Skeletal muscle satellite cell (primary cell): ENCODE measurements around the gene NPY1R. TPM values are rescaled to one million over a fixed set of nuclear protein-coding genes. Genes with fewer than 3 reads are reported as not detected.
A peak's percentile ranks its signal among the peaks of the same experiment; 100 is the strongest.

Source experiments
- H3K27me3 ChIP-seq: 2 replicates; pipeline ENCODE4 v1.7.0; 2013; ENCODE audit warnings: low read length; ENCODE audit not compliant: control insufficient read depth, insufficient read depth
- H3K36me3 ChIP-seq: 2 replicates; pipeline ENCODE4 v1.7.0; 2013; ENCODE audit warnings: mild to moderate bottlenecking, control low read depth, low read length; ENCODE audit not compliant: insufficient read depth
- H3K4me1 ChIP-seq: 2 replicates; pipeline ENCODE4 v1.7.0; 2013; ENCODE audit warnings: low read length; ENCODE audit not compliant: control insufficient read depth, insufficient read depth
- H3K4me2 ChIP-seq: 2 replicates; pipeline ENCODE4 v1.7.0; 2013; ENCODE audit warnings: mild to moderate bottlenecking, low read length
- H3K4me3 ChIP-seq: 2 replicates; pipeline ENCODE4 v1.7.0; 2013; ENCODE audit warnings: low read length
- H3K9ac ChIP-seq: 2 replicates; pipeline ENCODE4 v1.7.0; 2013; ENCODE audit warnings: mild to moderate bottlenecking, low read depth, low read length, moderate library complexity
- H3K9me3 ChIP-seq: replicated peaks from 2 replicates; pipeline ENCODE4 v1.7.0; 2013; ENCODE audit warnings: mild to moderate bottlenecking, control low read depth, low read length
- total RNA-seq: library from RNA; depleted of rRNA; stranded (reverse); fragments of >200 nt; gene quantifications from 2 replicates; pipeline ENCODE4 v1.2.3, GENCODE V29; 2012; rRNA removed

The NPY1R gene
- under 0.01 TPM in 1 of 2 replicates, not detected in the other for total RNA-seq

DNA sequence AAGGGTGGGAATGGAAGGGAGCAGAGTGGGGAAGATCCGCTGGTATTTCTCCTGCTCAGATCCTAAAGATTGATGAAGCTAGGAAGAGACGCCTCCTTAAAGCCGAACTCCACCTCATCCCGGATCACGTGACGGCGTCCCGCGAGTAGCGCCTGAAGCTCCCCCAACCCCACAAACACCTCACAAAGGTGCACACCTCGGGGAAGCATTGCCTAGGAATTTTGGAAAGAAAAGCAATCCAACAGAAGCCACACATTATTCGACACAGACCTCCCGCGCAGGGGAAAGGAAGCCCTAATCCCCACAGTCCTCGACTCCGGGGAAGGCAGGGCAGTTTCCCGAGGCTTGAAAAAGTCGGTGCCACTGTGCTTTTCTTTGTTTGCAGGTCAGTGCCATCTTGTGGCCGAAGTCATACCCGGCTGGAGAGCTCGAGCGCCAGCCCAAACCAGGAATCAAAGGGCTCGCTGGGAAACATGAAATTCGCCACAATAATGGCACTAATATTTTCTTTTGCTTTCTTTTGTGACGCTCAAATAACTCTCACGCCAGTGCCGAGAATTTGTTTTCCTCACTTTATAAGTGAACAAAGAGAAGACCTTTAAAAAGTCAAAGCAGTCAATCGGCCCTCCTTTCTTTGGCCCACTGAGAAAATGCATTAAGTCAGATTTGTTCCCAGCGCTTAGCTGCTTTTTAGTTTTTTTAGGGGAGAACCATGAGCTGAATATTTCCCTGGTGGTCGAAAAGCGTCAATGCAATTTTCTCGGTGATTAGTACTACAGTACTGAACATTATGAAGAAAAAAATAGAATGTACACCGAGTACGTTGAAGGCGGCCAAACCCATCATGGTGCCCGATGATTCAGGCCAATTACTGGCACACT lies at the start of gene NPY1R:
Gene NPY1R, minus strand, starts transcription at position 71 of the 881 bp plus-strand sequence. CDS start 6,042 bp downstream, outside the sequence.
- peak within 1 kb of the TSS; percentile 59 for H3K9ac ChIP-seq

DNA sequence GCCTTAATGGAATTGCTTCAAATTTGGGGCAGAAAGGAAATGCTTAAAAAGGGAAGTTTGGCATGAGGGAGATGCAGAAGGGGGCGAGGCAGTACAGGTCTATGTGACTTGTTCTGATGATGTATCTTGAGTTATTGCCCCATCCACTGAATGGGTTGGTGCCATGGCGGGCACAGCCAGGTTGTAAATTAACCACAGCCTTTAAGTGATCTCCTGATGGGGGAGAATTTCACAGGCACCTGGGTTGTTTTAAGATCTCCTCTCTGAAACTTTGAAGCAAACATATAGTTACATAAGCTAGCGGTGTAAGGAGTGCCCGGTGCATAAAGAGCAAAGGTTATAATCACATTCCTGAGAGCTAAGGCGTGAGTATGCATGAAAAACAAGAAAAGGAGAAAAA lies 48.3 kb upstream of the NPY1R start:
- H3K4me3 ChIP-seq = no peak overlapping the region
- no peaks in the 10 kb centered on the region for H3K4me1 ChIP-seq
- no peak overlapping the region for H3K4me2 ChIP-seq
- no peaks in the 10 kb centered on the region for H3K27me3 ChIP-seq
- no peaks in the 10 kb centered on the region for H3K36me3 ChIP-seq
- H3K9ac ChIP-seq = no peak overlapping the region
- H3K9me3 ChIP-seq = no peaks in the 10 kb centered on the region

More for the DNA sequence above, at the start of gene NPY1R:
- H3K9me3 ChIP-seq = no peaks in the 10 kb centered on the region
- H3K4me1 ChIP-seq = peaks cover 5% of the 10 kb centered on the region
- H3K27me3 ChIP-seq = peaks cover 34% of the 10 kb centered on the region
- peak within 1 kb of the TSS; percentile 80 for H3K4me3 ChIP-seq
- H3K4me2 ChIP-seq = peak within 1 kb of the TSS; percentile 98
- H3K36me3 ChIP-seq = no peaks in the 10 kb centered on the region

DNA sequence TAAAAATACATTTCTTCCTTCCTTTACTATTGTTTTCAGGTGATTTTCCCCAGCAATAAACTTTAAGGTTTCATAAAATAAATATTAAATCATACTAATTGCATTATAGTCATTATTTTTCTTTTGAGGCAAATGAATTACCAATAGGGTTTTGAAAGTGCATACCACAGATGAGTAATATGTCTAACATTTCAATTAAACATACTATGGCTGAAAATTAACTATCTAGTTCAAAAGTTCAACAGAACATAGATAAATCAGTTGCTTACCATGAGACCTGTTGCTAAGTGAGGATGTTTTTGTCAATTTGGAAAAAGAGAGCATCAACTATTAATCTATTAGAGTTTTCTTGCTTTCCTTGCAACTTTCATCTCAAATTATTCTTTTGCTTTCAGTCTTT lies 46.3 kb upstream of the NPY1R start:
- no peak overlapping the region for H3K4me3 ChIP-seq
- no peaks in the 10 kb centered on the region for H3K9me3 ChIP-seq
- H3K36me3 ChIP-seq = no peaks in the 10 kb centered on the region
- no peaks in the 10 kb centered on the region for H3K27me3 ChIP-seq
- no peak overlapping the region for H3K4me2 ChIP-seq
- H3K9ac ChIP-seq = no peak overlapping the region
- H3K4me1 ChIP-seq = no peaks in the 10 kb centered on the region

DNA sequence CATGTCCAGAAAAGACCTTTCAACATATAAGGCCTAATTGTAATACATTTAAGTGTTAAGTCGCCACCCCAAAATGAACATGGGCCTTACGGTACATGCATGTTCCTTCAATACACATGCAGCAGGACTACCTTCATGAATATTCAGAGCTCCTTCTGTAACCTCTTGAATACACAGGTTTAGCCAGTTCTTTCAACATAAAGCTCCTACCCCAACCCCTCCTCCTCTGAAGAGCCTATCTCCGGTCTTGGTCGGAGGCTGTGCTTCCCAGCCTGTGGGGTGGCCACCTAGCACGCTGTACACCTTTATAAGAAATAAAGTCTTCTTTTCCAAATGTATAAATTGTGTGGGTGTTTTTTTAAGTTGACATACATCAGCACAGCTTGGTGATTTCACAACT lies 39.6 kb upstream of the NPY1R start:
- Histone ChIP-seq H3K4me2 (no peak overlapping the region), H3K9ac (no peak overlapping the region), H3K4me3 (no peak overlapping the region), H3K36me3 (no peaks in the 10 kb centered on the region), H3K27me3 (no peaks in the 10 kb centered on the region), H3K9me3 (no peaks in the 10 kb centered on the region), H3K4me1 (no peaks in the 10 kb centered on the region)

DNA sequence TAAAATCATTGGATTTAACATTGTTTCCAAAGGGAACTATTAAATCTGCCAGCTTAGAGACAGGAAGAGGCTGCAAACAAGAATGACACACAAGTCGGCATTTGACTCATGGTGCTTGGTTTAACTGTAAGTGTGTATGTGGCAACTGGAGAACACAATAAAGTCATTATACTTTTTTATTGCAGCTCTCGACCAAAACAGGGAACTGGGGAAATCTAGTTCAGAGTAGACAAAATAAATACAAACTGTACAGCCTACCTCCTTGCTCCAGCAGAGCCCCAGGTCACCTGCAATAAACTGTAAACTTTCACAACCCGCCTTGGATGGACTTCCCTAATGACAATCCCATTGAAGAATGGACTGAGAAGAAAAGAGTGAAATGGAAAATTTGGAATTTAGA lies 35.3 kb upstream of the NPY1R start:
- Histone ChIP-seq H3K27me3 (no peaks in the 10 kb centered on the region), H3K4me1 (no peaks in the 10 kb centered on the region), H3K4me2 (no peak overlapping the region), H3K36me3 (no peaks in the 10 kb centered on the region), H3K4me3 (no peak overlapping the region), H3K9ac (no peak overlapping the region), H3K9me3 (no peaks in the 10 kb centered on the region)

DNA sequence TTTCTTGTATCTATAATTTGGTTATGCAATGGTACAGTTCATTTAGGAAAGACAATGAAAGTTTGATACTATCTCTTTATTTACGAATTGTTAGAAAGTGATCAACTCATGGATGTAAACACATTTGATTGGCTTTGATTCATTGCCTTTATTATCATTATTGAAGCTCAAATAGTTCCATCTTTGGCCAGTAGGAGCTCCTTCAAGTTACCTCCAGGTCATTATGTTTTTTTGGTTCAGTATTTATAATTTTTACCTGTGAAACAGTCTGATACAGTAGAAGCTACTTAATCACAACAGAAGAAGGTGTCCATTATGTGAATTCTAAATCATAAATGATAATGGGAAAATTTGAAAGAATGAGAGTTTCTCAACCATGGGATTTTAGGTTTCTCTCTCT lies 23.7 kb upstream of the NPY1R start:
- no peaks in the 10 kb centered on the region for H3K36me3 ChIP-seq
- no peak overlapping the region for H3K9ac ChIP-seq
- H3K9me3 ChIP-seq = no peaks in the 10 kb centered on the region
- no peak overlapping the region for H3K4me3 ChIP-seq
- no peaks in the 10 kb centered on the region for H3K4me1 ChIP-seq
- no peaks in the 10 kb centered on the region for H3K27me3 ChIP-seq
- H3K4me2 ChIP-seq = no peak overlapping the region

DNA sequence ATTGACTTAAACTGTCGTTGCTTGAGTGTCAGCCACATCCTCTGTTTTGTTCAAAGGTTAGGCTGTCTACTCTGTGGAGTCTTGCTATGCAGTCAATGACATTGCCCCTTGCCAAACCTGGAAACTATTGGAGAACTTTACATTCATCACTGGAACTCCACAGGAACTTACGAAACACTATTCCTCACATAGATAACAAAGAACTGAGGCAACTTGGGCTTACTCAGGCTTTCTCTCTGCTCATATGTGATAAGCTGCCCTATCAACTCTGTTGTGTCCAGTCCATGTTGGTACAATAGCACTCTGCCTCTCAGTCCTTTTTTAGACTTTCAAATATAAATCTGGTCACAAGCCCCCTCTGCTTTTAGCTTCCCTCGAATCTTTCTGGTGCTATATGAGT lies 20.7 kb upstream of the NPY1R start:
- Histone ChIP-seq H3K27me3 (no peaks in the 10 kb centered on the region), H3K4me3 (no peak overlapping the region), H3K9ac (no peak overlapping the region), H3K4me1 (no peaks in the 10 kb centered on the region), H3K9me3 (no peaks in the 10 kb centered on the region), H3K4me2 (no peak overlapping the region), H3K36me3 (no peaks in the 10 kb centered on the region)

DNA sequence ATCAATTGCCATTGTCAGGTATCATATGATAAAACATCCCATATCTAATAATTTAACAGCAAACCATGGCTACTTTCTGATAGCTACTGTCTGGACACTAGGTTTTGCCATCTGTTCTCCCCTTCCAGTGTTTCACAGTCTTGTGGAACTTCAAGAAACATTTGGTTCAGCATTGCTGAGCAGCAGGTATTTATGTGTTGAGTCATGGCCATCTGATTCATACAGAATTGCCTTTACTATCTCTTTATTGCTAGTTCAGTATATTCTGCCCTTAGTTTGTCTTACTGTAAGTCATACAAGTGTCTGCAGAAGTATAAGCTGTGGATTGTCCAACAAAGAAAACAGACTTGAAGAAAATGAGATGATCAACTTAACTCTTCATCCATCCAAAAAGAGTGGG lies 18.3 kb upstream of the NPY1R start:
- Histone ChIP-seq H3K4me2 (no peak overlapping the region), H3K9me3 (no peaks in the 10 kb centered on the region), H3K27me3 (peaks cover 16% of the 10 kb centered on the region), H3K36me3 (no peaks in the 10 kb centered on the region), H3K4me1 (no peaks in the 10 kb centered on the region), H3K4me3 (no peak overlapping the region), H3K9ac (no peak overlapping the region)

DNA sequence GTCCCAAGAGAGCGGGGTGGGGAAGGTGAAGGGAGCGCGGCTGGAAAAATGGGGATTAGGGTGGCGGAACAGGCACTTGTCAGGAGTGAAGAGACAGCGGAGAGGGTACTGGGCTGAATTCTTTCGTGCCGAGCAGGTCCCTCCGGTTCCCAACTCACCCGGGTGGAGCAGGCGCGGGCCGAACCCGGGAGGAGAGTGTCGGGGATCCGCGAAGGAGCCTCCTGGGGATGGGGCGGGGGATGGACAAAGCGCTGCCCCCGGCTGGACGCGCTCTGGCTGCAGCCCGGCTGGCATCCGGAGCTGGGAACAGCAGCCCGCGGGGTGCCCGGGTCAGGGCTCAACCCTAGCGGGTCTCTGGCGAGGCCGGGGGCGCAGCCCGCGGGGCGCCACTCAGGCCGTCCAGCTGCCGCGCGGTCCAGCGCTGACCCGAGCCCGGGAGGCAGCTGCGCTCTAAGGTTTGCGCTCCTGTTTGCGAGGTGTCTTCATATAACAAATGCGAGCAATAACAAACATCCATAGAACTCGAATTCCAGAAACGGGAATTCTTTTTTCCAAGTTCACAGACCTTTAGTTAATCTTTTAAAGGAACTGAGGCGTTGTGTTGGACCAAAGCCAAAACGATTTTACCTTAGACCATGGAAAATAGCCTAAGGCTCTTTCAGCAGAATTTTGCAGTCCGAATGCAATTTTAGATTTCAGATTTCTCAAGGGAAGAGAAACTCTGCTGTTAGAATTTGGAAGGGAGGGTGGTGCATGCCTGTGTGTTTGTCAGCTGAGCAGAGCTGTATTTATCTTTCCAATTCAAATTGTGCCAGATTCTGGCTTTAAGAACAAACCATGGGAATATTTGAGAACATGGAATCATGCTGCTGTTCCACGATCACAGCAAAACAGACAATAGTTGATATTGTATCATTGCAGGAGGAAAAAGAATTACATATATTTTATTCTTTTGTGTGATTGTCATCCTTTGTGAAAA lies 12.0 kb upstream of the NPY1R start:
- Histone ChIP-seq H3K9me3 (no peaks in the 10 kb centered on the region), H3K4me1 (peaks cover 9% of the 10 kb centered on the region), H3K4me2 (peak overlapping the region; percentile 68), H3K27me3 (peaks cover 52% of the 10 kb centered on the region), H3K4me3 (peak overlapping the region; percentile 49), H3K9ac (no peak overlapping the region), H3K36me3 (no peaks in the 10 kb centered on the region)

DNA sequence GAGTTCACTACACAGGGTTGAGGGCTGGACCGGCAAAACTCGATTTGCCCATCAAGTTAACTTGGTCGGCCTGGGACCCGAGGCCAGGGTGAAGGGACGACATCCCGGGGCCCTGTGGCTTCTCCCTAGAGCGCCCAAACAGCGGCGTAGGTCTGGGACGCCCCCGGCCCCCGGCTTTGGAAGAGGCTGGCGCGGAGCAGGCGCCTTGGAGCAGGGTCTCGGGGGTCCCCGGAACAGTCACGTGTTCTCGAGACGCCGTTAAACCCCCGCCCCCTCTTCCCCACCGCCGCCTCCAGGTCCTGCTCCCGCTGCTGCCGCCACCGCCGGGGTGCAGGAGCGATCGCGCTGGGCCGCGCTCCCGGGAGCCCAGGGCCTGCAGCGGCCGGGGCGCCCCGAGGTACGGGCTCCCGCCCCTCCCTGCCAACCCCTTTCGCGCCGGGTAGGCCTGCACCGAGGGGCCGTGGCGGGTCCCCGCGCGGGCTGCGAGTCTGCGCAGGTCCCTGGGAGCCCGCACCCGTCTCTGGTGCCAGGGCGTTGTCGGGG lies 11.3 kb upstream of the NPY1R start, which contains the start of gene NPY5R:
Gene NPY5R, plus strand, starts transcription at position 289 of the 543 bp plus-strand sequence. CDS start 6,382 bp downstream, outside the sequence.
- no peak within 1 kb of the TSS for H3K9ac ChIP-seq
- H3K27me3 ChIP-seq = peaks cover 54% of the 10 kb centered on the region
- no peaks in the 10 kb centered on the region for H3K9me3 ChIP-seq
- H3K36me3 ChIP-seq = no peaks in the 10 kb centered on the region
- H3K4me1 ChIP-seq = peaks cover 9% of the 10 kb centered on the region
- peak within 1 kb of the TSS; percentile 68 for H3K4me2 ChIP-seq
- H3K4me3 ChIP-seq = peak within 1 kb of the TSS; percentile 49

DNA sequence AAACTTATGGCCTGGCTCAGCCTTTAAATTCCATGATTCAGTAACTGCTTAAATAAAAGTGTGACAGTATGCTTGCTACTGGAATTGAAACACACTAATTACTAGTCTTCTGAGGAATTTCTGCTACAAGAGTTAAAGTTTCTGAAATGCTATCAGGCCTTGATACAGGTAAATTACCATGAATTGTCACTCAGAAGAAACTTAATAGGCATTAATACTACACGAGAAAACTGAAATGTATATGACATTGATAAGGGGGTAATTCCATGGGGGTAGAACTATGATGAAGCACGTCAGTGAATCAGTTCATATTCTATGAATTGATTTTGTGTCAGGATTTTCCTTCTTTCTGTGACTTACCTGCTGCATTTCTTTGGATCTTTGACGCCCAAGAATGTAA lies 3.0 kb upstream of the NPY1R start:
- no peaks in the 10 kb centered on the region for H3K9me3 ChIP-seq
- no peak overlapping the region for H3K9ac ChIP-seq
- no peaks in the 10 kb centered on the region for H3K36me3 ChIP-seq
- peaks cover 31% of the 10 kb centered on the region for H3K27me3 ChIP-seq
- H3K4me3 ChIP-seq = no peak overlapping the region
- peaks cover 5% of the 10 kb centered on the region for H3K4me1 ChIP-seq
- H3K4me2 ChIP-seq = no peak overlapping the region
